Measurements from ENCODE around the gene PTPN20.

GRCh38 chr10:47033541-47034270, 122.5 kb downstream of the PTPN20 start:
- TF ChIP-seq GATA2 (IDR thresholded peaks at IDR 0.05; ENCODE audit: low read depth, low read length) (no peak), GATA3 (IDR thresholded peaks at IDR 0.05; ENCODE audit: low read depth, low read length) (no peak)
